Activated CD4-positive, alpha-beta T cell treated with anti-CD3 and anti-CD28 coated beads, Interleukin-2, amount 50 U/mL, for 1 hour (primary cell): ENCODE measurements around the gene PIEZO1.
A peak's percentile ranks its signal among the peaks of the same experiment; 100 is the strongest.
"Not testable (repeated sequence)": the region's sequence is repeated elsewhere in the genome, so short reads cannot be mapped to it uniquely, and the experiment has no call there.

ENCODE experiments used
- DNase-seq: peaks from one replicate; pipeline ENCODE4 v3.0.0-alpha.2; 2020

Gene PIEZO1

DNA sequence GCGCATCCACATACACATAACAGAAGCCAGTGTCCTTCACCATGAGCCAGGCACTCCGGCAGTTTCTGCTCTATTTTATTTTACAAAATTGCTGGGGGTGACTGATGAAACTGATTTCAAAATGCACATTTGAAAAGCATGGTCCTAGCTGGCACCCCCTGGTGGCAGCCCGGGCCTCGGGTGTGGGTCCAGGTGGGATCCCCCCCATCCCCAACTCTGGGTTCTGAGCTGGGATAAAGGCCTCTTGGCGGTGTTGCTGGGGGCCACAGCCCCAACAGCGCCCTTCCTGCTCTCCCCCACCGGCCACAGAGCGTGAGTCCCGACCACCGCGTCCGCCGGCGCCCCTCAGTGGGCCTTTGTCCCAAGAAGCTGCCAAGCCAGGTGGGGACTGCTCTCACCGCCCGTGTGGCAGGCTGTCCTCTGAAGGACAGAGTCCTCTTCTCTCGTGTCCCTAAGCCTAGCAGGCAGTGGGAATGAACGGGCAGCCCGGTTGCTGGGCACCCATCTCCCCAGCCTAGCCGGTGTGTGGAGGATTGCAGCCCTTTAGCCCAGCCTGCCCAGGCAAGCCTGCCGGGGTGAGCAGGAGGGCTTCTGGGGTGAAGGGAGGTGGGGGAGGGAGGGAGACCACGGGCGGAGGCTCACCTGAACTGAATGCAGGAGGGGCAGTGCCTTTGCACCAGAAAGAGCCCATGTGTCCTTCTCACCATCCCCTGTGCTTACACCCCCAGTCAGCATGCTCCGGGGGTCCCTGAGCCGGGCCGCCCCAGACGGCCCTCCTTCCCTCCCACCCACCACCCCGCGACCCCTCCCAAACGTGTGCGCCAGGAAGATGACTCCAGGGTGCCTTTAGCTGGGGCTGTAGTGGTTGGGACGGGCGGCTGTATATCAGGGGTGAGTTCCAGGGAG, 99.6 kb downstream of the PIEZO1 start:
- peak; percentile 67 for DNase-seq

DNA sequence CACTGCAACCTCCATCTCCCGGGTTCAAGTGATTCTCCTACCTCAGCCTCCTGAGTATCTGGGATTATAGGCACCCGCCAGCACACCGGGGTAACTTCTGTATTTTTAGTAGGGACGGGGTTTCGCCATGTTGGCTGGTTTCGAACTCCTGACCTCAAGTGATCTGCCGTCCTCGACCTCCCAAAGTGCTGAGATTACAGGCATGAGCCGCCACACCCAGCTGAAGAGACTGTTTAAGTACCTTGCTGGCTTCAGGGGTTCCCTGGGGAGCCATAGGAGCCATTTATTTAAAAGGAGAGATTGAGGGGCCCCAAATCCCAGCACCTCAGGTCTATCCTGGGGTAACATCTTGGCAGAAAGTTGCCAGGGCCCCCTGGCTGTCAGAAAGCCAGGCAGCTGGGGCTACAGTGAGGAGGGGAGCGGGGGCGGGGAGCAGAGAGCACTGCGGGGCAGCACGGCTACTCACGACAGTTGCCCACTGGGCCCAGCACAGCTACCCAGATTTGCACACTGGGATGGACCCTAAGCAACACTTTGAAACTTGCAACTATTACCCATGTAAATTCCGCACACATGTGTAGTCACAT, 100.4 kb downstream of the PIEZO1 start:
- DNase-seq, result no peak

DNA sequence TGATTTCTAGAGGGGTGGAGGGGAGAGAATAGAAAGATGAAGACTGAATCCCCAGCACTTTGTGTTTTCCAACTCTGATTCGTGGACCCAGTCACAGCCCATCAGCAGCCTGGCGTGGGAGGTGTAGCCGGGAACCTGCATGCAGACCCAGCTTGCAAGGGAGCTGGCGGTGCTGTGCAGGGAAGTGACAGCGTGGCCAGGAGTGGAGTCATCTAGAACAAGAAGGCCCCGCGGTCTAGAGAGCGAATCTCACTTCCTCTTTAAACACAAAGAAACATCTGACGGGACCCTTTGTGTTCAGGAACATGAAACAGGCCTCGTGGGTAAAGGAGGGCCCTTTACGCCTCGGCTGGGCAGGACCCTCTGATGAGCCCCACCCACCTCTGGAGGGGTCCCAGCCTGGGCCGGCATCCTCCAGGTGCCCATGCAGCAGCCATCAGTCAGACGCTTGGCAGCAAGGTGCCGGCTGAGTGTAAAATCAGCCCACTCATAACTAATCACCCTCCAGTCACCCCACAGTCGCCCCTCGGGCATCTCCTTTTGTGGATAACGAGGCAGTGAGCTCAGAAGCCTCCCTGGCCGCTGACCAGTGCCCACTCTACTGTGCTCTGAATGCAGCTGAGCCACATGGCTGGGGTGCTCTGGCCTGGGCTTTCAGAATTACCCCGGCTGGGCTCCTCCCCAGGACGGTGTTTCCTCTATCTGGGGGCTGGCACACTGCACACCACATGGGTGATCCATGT, 103.1 kb downstream of the PIEZO1 start:
- peak; percentile 50 for DNase-seq

DNA sequence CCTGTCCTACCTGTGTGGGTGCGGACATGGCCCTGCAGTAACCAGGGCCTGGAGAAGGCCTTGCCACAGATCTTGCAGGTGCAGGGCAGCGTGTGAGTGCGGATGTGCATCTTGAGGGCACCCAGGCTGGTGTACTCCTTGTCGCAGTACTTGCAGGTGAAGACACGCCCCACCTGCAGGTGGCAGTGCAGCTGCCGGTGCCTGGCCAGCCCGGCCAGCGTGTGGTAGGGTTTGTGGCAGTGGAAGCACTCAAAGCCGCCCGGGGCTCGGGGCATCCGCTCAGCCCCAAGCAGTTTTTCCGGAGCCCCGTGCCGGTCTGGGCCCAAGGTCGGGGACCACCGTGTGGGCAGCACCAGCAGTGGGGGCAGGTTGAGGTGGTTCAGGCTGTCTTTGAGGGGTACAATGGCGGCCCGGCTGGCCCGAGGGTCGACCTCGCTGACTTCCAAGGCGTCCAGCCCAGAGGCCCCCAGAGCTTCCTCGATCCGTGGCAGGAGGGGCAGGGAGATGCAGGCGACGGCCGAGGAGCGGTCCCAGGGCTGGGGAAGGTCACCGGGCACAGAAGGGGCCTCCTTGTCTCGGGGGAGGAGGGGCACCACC, 103.8 kb downstream of the PIEZO1 start:
- peak; percentile 57 for DNase-seq

DNA sequence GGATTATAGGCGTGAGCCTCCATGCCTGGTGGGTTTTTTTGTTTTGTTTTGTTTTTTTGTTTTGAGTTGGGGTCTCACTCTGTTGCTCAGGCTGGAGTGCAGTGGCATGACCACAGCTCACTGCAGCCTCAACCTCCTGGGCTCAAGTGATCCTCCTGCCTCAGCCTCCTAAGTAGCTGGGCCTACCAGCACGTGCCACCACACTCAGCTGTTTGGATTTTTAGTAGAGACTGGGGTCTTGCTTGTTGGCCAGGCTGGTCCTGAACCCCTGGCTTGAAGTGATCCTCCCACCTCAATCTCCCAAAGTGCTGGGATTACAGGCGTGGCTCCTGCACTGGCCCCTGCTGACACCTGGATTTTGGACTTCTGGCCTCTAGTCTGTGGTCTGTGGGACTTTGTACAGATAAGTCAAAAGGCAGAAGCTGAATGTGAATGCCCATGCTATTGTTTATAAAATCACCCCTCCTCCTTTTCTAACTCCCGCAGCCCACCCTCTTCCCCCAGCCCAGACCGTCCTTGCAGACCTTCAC, 104.4 kb downstream of the PIEZO1 start:
- DNase-seq, result no peak

DNA sequence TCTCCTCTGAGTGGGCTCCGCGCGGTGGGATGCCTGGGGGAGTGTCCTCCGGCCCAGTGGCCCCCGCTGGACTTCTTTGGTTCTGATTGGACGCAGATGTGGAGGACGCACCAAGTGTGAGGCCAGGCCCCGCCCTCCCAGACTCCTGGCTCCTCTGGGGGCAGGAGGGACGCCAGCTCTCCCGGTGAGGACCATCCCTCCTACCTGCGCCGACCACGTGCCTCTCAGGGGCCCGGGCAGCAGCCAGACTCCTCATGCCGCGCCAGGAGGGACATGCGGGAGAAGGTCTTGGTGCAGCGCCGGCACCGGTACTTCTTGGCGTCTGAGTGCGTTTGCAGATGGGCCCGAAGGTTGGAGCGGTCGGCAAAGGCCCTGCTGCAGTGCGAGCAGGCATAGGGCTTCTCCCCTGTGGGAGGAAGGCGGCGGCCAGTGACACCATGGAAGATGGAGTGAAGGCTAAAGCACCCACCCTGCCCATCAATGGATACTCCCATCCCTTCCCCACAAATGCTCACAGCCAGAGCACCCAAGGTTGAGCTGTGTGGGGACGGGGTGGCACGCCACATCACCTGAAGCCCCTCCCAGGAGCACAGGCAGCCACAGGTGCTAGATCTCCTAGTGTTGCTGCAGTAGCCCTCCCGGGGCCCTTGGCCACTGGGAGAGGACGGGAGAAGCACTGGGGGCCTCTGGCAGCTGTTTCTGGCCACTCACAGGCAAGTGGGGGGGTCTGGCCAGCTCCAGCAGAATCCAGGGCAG, 106.6 kb downstream of the PIEZO1 start:
- no peak for DNase-seq

DNA sequence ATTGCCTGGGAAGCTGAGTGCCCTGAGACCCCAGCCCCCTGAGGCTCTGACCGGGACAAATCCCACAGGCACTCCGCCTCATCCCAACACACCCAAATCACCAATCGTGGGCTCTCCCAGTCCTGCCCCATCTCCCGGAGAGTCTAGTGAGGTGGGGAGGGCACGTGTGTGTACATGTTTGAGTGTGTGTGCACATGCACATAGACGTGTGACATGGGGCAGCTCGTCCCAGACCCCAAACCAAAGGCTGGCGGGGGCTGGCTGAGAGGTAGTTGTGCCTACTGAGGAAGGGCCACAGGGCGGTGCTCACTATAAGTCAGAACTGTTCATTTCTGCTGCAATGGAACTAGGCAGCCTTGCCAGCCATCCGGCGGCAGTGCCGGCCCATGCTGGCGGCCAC, 107.3 kb downstream of the PIEZO1 start:
- no peak for DNase-seq

DNA sequence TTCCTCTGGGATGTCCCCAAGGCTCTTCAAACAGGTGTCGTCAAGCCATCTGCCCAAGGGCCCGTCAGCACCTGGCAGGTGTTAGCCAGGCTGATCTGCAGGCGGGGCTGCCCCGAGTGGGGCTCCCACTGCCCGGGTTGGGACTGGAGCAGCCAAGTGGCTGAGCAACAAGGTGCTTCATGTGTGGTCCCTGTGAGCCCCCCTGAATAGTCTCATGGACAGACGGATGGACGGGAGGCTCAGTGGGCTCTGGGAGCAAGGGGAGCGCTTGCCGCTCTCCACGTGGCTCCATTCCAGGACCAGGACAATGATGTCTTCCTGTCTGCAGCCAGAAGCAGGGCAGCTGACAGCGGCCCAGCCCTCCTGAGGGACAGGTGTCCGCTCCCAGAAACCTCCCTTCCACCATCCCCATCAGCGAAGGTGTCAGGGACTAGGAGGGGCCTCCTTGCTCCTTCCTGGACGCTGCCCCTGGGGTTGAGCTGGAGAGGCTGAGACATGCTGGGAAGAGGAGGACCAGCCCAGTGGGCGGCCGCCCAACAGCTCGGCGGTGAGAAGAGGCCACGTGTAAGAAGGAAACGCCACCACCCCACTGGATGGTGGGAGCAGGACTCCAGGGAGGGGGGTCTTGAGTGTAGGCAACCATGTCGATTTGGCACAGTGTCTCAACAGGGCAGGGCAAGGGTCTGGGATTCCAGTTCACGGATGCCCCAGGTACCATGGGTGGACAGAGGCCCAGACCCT, 108.3 kb downstream of the PIEZO1 start:
- DNase-seq, result no peak

DNA sequence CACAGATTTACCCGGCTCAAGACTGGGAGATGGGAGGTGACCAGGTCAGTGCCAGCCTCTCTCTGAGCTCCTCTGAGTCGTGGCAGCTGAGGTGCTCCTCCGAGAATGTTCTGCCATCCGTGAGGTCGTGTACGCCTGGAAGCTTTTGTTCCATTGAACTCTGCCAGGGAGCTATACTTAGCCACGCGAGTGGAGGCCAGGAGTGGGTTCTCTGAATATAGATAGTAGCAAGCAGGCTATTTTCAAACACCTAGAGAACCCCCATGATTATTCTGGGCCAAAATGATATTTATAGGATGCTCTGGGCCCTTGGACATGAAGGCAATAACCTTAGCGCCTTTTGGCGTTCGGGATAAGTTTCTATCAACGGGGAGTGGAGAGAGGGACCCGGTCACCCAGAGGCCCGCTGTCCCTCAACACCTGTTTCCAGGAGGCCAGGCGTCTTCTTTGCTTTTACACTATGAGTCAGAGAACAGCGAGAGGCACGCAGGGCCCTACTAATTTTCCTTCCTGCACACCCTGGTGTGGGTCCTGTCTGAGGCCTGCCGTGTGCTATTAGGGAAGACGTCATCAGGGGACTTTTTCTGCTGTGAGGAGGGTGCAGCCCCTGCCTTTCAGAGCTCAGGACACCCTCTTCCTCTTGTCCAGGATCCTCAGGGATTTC, 111.2 kb downstream of the PIEZO1 start:
- DNase-seq, result no peak

DNA sequence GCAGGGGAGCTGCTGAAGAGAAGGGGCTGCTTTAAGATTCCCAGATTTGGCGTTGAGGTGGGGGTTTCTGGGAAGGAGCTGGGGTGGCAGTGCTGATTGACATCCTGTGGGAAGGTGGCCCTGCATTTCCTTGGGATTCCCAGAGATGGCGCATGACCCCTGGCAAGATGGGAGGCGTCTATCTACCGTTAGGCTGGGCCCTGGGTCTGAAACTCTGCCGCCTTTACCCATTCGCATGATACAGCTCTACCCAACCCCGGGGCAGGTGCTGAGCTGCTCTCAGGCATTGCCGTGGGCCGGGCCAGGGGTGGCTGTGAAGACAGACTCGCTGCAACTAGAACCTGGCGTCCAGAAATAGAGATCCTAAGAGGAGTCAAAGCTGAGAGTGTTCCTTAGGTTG, 112.2 kb downstream of the PIEZO1 start:
- no peak for DNase-seq

DNA sequence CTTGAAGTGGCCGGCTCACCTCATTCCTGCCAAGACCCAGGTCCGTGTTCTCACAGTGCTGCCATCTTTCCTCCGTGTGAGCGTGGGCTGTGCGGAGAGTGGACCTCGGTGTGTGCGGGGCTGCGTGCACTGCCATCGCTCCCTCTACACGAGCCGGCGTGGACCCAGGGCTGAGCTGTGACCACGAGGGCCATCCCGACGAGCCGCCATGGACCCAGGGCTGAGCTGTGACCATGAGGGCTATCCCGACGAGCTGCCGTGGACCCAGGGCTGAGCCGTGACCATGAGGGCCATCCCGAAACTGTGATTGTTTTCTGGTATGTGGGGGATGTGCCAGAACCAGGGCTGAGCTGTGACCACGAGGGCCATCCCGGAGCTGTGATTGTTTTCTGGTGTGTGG, 113.2 kb downstream of the PIEZO1 start:
- no peak for DNase-seq

DNA sequence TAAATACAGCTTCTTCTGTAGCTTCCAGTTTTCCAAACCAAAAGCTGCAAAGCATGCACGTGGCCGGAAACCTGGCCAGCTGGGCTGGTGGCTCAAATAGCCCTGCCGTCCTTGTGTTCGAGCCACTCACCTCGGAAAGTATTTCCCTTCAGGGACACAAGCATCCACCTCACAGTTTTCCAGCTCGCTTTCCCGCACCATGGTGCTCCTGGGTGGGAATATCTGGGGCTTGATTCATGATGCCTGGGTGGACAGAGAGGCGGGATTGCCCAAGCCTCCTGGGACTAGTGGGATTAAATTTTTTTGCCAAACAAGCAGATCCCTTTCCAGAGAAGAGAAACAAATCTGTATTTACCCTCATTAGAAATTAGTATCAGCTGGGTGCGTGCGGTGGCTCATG, 115.0 kb downstream of the PIEZO1 start:
- DNase-seq, result no peak

DNA sequence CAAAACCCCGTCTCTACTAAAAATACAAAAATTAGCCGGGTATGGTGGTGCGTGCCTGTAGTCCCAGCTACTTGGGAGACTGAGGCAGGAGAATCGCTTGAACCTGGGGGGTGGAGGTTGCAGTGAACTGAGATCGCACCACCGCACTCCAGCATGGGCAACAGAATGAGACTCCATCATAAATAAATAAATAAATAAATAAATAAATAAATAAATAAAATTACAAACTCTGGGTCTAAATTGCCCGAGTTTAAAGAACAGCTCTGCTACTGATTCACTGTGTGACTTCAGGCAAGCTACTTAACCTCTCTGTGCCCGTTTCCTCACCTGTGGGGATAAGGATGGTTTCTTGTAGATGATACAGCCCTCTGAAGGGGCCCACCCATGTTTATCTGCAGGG, 115.5 kb downstream of the PIEZO1 start:
- DNase-seq, result not testable (repeated sequence)

DNA sequence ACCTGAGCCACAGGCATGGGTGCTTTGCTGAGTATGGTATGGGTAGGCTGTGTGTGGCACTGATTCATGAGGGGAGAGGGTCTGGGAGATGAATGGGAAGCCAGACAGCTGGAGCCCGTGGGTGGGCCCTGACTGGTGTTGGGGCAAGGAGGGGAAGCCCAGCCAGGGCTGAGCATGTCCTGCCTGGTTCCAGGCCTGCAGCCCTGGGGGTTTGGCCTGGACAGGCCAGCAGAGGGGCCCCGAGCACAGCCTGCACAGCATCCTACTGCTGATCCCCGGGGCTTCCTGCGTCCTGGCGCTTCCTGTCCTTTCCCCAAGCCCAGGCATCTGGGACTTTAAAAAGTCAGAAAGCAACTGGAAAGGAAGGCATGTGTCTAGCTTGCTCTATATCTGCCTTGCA, 117.6 kb downstream of the PIEZO1 start:
- no peak for DNase-seq

DNA sequence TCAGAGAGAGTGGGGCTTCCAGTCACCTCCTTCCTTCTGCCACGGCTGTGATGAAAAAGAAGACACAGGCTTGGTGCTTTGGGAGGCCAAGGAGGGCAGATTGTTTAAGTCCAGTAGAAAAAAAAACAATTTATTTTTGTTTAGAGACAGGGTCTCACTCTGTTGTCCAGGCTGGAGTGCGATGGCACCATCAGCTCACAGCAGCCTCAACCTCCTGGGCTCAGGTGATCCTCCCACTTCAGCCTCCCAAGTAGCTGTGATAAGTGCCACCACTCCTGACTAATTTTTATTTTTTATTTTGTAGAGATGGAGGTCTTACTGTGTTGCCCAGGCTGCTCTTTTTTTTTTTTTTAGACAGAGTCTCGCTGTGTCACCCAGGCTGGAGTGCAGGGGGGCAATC, 119.5 kb downstream of the PIEZO1 start:
- no peak for DNase-seq
